ENCODE measurements around the gene THOC7. TPM values are rescaled to one million over a fixed set of nuclear protein-coding genes. Genes with fewer than 3 reads are reported as not detected.

The THOC7 gene
- total RNA-seq, 1 donor from 2014 or later: 43.6 TPM

DNA sequence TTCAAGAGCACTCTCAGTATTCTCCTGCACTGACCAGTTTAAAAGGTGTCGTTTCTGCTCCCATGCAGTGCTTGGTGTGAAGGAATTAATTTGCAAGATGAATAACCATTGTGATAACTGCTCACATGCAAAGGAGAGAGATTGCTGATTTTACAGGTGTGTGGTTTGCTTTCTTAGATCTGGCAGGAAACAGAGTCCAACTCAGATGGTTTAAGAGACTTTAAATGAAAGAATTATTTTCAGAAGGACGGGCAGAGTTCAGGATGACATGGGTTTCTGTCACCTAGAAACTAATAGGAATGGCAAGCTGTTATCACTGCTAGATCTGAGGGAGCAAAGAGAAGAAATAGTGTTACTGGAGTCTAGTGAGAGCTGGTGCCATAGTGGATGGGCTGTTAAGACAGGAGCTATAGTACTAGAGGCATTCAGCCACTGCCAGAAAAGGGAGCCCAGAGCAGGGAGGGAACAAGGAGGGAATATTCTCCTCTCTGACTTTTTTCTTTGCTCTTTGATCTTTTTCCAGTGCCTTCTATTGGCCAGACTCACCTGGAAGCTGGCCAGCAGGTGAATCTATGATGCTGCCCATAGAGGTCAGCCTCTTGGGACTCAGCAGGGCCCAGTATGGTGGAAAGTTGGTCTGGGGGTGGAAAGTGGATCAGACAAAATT is 14.9 kb upstream of the THOC7 start:
- DNase-seq: no peak

DNA sequence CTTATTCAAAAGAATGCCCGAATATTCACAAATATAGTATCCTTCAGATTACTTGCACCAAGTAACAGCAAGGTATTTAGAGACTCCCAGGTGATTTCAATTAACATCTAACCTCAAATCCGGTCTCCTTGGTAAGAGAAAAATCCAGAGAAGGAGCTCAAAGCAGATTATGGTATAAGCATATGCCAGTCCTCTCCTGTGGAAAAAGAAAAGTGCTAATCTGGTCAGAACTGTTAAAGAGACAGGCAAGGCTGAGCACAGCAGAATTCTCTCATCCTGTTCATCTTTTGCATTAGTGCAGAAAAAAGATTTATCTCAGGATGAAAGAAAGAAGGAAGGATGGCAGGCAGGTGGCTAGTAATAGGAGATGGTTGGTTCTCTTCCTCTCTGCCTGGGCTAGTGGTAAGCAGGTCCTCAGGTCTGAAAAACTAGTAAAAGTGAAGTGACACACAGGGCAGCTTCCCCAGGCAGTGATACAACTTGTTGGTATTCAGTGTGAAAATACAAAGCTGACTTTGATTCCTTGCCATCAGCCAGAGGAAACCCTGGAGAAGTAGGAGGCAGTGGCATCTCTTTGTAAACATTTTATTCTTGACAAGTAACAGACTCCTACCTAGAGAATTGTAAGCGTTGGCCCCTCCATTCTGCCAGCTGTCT is 14.3 kb upstream of the THOC7 start:
- DNase-seq: no peak

DNA sequence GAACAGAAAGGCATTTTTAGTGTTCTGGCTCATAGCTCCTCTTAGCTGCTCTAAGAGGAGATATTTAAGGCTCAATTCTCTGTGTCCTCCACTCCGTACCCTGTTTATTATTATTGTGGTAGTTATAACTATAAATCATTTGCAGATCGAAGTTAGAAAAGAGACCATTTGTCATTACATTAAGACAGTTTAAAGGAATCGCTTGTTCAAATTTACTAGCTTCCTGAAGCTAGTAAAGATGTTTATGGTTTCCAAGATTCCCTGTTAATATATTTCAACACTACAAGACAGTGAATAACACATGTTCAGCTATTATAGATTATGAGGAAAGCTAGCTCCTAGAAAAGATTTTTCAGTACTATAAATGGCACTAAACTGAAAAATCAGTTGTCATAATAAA is 12.7 kb upstream of the THOC7 start:
- no peak for DNase-seq

DNA sequence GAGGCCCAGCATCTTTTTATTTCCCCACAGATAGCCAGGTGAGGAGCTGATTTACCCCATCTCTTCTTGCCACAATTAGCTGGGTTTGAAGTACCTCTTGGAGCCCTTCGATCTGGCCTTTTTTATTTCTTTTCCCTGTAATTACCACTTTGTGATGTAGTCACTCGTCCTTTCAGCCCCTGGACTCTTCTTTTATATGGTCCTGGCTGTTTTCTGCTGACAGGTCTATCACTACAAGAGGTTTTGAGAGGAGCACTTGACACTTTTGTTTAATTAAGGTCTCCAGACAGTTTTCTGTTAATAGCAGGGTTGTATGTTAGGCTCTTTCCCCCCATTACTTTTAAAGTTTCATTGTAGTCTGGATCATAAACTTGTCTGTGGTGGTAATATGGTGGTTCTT is 11.9 kb upstream of the THOC7 start:
- DNase-seq: no peak

DNA sequence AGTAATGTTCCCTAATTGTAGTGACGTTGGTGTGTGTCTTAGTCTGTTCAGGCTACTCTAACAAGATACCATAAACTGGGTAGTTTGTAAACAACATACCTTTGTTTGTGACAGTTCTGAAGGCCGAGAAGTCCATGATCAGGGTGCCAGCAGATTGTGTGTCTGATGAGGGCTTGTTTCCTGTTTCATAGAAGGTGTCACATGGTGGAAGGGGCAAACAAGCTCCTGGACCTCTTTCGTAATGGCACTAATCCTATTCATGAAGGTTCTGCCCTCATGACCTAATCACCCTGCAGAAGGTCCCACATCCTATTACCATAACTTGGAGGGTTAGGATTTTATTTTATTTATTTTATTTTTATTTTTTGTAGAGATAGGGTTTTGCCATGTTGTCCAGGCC is 11.2 kb upstream of the THOC7 start:
- DNase-seq: no peak

DNA sequence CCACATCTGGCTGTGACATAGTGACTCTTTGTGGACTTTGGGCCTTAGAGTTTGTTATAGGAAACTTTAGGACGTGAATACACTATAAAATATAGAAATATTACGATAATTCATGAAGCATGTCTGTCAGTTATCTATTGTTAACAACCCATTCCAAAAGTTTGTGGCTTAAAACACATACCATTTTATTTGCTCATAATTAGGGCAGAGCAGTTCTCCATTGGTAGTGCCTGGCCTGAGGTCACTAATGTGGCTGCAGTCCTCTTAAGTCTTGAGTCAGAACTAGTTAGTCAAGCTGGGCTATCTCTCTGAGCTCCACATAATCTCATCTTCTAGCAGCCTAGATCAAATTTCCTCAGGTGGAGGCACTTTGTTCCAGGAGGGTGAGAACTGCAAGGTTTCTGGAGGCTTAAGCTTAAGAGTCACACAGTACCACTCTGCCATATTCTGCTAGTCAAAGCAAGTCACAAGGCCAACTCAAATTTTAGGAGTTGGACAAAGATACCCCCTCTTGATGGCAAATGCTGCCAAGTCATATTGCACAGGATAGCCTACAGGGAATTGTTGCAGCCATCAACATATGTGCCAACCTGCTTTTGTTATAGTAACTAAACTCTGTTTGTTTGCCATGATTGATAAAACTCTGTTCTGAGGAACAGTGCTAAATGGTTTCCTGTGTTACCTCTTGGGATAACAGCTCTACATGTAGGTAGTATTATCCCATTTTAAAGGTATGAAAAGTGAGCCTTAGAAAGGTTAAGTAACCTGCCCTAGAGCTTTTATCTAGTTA is 8.7 kb upstream of the THOC7 start:
- DNase-seq: no peak

DNA sequence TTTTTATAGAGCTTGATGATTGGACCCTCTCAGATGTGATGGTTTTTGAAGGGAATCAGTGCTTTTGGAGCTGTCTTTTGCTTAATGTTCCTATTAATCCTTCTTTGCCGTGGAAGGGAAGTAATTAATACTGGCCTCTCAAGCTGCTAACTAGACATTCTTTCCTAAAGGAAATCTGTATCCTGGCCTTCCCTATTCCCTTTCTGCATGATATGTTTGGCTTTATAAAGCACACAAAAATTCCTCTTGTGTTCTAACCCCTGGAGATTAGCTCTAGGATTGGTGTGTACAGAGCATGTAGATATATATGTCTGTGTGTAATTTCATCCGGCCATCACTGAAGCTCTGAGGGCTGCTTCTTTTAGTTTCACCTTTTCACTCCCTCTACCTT is 7.0 kb upstream of the THOC7 start:
- no peak for DNase-seq

DNA sequence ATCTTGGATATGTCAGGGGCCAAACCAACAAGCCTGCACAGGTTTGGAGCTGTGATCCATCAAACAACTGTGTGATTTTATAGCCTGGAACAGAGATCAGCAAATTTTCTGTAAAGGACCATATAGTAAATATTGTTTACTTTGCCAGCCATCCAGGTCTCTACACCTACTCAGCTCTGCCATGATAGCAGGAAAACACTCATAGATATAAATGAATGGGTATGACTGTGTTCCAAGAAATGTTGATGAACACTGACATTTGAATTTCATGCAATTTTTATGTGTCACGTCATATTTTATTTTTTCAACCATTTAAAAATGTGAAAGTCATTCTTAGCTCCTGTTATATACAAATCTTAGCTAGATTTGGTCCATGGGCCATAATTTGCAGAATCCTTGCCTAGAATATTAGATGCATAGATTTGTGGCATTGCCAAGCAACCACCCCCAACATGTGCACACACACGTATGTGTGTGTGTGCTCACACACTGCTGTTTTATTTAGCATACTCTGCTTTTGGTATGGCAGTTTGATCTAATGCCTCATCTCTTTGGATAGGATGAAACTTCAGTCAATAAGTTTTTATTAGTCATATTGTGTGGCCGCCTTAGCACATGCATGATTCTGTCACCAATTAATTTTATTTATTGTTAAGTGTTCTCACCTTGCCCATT is 6.5 kb upstream of the THOC7 start:
- DNase-seq: no peak

DNA sequence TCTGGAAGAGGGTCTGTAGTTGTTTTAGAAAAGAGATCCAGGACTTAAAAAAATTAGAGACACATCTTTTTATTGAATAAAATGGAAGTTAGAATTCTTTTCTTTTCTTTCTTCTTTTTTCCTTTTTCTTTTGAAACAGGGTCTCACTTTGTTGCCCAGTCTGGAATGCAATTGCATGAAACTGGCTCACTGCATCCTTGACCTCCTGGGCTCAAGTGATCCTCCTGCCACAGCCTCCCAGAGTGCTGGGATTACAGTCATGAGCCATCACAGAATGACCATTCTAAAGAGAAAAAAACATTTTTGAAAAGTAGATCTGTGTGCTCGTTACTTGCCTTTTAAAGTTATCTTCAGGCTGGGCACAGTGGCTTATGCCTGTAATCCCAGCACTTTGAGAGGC is 3.6 kb upstream of the THOC7 start:
- no peak for DNase-seq

DNA sequence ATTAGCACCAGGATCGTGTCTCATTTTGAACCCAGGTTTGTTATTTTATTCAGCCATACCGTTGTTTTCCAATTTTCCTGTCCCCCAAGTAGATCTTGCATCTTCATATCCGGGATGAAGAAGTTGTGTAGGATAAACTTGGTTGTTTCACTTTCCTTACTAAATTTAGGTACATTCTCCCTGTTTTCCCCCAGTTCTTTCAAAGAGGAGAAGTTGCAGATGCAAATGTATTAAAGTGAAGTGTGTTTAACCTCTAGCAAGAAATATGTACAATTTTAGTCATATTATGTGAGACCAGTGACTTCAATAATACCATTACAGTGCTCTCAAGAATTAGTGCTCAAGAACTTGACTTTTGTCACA is 1.3 kb upstream of the THOC7 start:
- peak; percentile 8 for DNase-seq

DNA sequence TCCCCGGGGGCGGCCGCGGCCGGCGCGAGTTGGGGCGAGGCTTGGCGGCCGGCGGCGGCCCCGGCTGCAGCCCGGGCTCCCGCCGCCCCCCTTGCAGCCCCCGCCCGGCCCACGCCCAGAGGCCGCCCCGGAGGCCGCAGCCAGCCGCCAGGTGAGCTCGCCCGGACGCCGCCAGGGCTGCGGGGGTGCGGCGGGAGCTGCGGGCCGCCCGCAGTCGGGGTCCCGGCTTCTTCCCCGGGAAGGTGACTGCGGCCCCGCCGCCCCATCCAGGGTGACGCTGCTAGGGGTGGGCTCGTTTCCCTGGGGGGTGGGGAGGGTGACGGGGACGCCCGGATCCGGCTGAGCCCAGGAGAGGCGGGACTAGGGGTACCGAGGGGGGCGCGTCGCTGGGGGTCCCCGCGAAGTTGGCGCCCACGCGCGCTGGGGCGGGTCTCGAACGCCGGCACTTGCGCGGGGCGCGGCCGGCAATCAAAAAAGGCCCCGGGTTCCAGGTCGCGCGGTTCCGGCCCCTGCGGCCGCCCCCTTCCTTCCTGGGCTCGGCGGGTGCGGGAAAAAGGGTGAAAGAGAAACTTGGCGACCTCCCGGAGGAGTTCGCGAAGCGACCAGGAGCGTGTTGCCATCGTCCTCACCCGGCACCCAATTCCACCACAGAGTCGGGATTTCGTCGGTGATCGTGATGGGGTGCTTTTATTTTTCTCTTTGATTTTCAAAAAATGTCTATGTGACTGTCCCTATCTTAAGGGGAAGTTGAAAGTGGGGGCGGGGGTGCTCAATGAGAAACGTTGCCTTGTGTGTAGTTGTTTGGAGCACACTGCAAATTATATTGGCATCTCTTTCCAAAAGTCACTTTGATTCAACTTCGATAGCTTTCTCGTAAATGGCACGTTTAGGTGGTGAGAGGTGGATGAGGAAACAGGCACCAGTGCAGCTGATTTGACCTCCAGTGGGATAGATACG is 681 bp upstream of the THOC7 start:
- DNase-seq: peak; percentile 50

DNA sequence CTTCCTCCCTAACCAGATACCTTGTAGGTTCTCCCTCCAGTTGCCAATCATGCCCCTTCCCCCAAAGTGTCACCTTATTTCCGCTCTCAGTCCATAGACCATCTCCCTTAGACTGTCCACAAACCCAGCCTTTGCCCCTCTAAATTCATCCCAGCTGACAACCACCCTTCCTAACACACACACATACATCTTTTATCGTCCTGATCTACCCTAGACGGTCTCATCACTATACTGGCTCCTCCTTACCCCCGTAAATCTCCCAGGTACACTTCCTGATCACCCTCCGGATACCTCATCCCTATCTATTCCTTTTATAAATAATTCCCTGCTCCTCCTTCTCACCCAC is 828 bp downstream of the THOC7 start:
- no peak for DNase-seq

DNA sequence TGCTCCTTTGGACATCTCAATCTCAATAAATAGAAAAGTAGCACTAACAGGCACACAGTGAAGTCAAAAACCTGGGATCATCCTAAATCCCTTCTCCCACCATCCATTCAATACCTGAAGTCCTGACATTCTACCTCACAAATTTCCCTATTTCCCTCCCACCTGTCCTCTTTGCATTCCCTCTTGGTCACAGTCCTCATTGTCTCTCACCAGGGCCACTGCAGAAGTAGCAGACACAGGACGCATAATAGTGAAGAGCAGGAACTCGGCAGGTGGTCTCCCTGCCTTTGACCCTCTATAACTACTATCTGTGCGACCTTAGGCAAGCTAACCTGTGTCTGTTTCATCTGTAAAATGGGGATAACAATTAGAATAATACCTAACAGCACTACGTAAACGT is 2.3 kb downstream of the THOC7 start:
- no peak for DNase-seq

DNA sequence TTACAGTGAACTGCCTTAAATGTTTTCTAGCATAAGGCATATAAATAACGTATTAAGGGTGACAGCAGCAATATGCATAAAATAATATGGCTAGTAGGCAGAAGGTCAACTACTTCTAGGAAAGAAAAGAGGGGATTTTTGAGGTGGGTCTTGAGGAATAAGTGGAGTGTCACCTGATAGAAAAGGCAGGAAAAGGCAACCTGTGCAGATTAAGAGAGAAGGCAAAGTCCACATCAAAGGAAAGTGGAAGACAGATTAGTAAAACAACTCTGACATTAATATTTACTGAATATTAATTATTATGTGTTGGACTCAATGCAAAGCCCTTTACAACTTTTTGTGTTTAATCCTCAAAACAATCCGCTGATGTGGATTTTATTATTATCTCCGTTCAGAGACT is 2.8 kb downstream of the THOC7 start:
- DNase-seq: no peak

DNA sequence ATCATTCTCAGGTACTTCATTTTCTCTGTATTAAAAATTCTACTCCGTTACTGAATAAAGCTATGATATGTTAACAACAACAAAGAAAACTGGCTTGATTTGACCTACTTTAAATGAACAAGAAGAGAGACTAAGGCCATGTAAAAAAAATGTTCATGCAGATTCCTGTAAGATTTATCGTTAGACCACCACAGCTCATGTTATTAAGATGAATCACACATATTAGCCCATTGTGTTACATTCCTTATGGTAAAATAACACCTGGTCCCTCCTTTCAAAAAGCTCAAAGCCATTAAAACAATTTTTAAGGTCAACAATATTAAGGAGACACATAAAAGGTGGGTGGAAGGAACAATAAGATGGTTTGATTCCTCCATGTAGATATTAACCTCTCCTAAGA is 6.3 kb downstream of the THOC7 start:
- no peak for DNase-seq

DNA sequence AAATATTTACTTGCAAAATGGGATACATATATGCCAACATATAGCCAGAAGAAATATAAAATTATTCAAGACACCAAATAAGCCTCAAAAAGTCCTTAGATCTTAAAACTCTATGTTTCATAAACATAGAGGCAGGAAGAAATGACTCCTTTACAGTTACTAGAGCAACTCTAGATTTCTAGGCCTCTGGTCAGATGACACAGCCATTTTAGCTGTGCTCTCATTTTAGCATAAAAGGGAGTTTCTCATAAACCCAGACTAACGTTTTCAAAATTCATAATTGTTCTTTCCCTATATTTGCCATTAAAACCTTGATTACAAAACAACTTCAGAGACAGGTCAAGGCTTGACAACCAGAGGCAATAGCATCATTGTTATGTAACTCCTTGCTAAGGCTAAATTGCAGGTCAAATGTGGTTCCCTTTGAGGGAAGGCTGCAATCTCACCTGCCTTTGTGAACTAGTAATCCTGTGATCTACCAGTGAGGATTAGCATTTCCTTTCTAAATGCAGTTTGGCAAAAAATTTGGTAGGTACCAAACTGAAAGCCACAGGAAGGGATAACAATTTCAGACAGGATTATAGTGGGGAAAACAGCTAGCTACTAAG is 8.2 kb downstream of the THOC7 start:
- DNase-seq: no peak

DNA sequence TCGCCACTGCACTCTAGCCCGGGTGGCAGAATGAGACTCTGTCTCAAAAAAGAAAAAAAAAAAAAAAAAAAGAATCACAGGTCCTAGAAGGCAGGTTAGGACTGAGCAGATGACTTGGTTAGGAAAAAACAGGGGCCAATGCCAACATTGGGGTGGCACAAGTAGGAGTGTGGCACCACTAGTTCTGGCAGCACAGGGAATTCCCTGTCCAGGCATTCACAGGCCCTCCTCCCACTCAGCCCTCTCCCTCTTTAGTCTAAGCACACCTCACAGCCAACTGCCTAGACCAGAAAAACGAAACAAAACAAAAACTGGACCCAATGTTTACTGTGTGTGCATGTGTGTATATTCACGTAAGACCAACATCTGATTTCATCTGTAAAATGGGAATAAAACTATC is 10.5 kb downstream of the THOC7 start:
- DNase-seq: no peak

DNA sequence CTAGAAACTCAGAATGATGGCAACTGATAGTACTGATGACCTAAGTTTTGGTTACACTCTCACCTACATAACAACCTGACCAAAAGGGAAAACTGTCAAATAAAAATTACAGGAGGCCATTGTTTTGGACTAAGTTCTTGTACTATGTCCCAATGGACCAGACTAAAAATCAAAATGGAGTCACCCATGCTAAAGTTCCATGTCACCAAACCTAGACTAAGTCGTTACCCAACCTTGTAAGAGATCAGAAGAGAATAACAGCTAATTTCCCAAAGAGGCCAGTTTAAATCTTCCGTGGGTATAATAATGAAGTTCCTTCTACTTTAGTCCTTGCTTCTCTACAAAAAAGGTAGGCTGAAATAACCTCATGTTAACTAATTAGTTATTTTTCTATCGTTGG is 12.3 kb downstream of the THOC7 start:
- no peak for DNase-seq

DNA sequence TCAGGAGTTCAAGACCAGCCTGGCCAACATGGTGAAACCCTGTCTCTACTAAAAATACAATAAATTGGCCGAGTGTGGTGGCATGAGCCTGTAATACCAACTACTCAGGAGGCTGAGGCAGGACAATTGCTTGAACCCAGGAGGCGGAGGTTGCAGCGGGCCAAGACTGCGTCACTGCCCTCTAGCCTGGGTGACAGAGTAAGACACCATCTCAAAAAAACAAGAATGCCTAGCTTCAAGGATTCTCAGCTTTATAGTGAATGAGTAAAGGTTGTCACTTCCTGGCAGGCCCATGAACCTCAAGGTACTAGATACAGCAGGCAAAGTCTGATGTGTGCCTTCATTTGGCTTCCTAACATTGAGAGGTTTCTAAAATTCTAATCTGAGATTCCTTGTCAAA is 14.4 kb downstream of the THOC7 start:
- no peak for DNase-seq

DNA sequence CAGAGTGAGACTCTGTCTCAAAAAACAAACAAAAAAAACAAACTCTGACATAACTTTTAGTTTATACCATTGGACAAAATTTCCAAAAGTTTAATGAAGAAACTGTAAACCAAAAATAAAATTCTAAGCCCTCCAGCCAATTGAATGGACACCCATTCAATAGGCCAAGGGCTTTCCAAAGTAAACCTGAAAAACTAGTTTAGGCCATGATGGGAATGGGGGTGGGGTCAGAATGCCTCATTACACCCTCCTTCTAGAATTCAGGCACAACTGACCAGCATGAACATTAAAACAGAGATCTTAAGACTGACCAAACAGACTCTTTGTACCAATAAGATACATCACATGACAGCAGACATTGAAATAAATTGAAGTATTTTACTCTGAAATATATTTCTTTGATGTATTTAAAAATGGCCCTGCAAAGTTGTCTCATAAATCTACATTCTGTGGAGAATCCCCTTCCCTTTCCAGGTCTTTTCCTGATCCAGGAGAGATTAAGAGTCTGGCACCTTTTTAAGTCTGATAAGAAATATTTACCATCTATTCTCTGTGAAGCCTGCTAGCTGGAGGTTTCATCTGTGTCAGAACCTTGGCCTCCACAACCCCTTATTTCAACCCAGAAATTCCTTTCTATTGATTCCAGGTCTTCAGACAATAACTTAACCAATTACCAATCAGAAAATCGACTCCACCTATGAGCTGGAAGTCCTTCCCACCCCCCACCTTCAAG is 15.7 kb downstream of the THOC7 start:
- no peak for DNase-seq

DNA sequence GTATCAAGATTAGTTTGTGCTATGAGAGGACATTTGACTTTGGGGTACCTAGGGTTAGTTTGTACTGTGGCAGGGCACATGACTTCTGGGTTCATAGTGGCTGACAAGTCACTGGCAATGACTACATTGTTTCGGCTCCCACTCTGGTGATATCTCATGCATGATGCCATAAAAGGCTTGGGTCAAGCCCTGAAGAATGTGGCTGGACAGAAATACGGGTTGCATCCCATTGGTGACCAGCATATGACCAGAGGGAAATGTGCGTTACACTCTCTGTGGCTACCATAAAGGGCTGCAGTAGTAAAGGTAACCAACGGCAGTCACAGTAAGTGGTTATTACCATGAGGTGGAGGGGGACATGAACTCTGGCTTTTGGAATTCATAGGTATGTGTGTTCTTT is 18.4 kb downstream of the THOC7 start:
- no peak for DNase-seq

All from tongue (tissue), 2 donors.